Gastrocnemius medialis (tissue), 4 donors: ENCODE measurements around the gene DCDC1.

Experiments
- CTCF ChIP-seq, 5 experiments: fragments of 450-650 bp in 3 of 5; fragments of 200-600 bp in 2 of 5; sonication (generic) in 2 of 5; IDR thresholded peaks in 4 of 5; conservative IDR thresholded peaks in 1 of 5; 1 replicate in 4 of 5; 2 replicates in 1 of 5; pipeline ENCODE4 v1.5.1; 2016 to 2019; ENCODE audit warnings: antibody characterized with exemption in 5 of 5, mild to moderate bottlenecking in 3 of 5, moderate library complexity in 3 of 5
- POLR2A ChIP-seq, 2 donors: fragments of 450-650 bp; IDR thresholded peaks; one replicate each; pipeline ENCODE4 v1.6.1; 2017; ENCODE audit warnings: antibody characterized with exemption in 2 of 2, mild to moderate bottlenecking in 2 of 2, moderate library complexity in 2 of 2

GRCh38 chr11:30935861-30936260 is 433.7 kb downstream of the DCDC1 start:
- no peak for TF ChIP-seq CTCF (IDR thresholded peaks at IDR 0.05 in 4 of 5, conservative IDR thresholded peaks at IDR 0.05 in 1 of 5)
- TF ChIP-seq POLR2A (IDR thresholded peaks at IDR 0.05), result no peak
